ENCODE data around the gene TP53TG3C. TPM values are rescaled to one million over a fixed set of nuclear protein-coding genes. Genes with fewer than 3 reads are reported as not detected.
"Not testable (repeated sequence)": the region's sequence is repeated elsewhere in the genome, so short reads cannot be mapped to it uniquely, and the experiment has no call there.

TP53TG3C gene
- not detected for polyA plus RNA-seq (2013, experiment 1 of 2)
- polyA plus RNA-seq (2013, experiment 2 of 2), result not detected

- not testable (repeated sequence) for H3K4me3 ChIP-seq (ENCODE audit: low read length in 2 of 2); H3K27ac ChIP-seq (replicated peaks; ENCODE audit: low read length); H2BK5ac ChIP-seq (ENCODE audit: low read length); DNase-seq (ENCODE audit: low spot score); H3K9me3 ChIP-seq (replicated peaks in 1 of 2; ENCODE audit: control insufficient read depth in 2 of 2, insufficient read depth in 1 of 2, low read depth in 1 of 2, low read length in 2 of 2); H3K9ac ChIP-seq (ENCODE audit: low read depth, low read length, poor library complexity); H3K36me3 ChIP-seq (replicated peaks in 1 of 2; ENCODE audit: control insufficient read depth in 2 of 2, insufficient read depth in 2 of 2, low read length in 2 of 2); H2BK120ac ChIP-seq (ENCODE audit: low read depth, low read length); H3K18ac ChIP-seq (ENCODE audit: low read length); H3K4me1 ChIP-seq (ENCODE audit: control insufficient read depth in 2 of 2, insufficient read depth in 1 of 2, low read depth in 1 of 2, low read length in 2 of 2); H4K91ac ChIP-seq (ENCODE audit: low read depth, low read length, poor library complexity); H3K79me1 ChIP-seq (ENCODE audit: low read depth, low read length); H3K4me2 ChIP-seq (ENCODE audit: insufficient read depth, low read length, poor library complexity, severe bottlenecking); H2BK12ac ChIP-seq (ENCODE audit: low read length); H2AK5ac ChIP-seq (ENCODE audit: low read depth, low read length); H2BK15ac ChIP-seq (ENCODE audit: low read length); H3K27me3 ChIP-seq (ENCODE audit: control insufficient read depth in 3 of 3, insufficient read depth in 3 of 3, low read depth in 1 of 3, low read length in 3 of 3); H3K23ac ChIP-seq (ENCODE audit: low read depth, low read length, poor library complexity); H3K14ac ChIP-seq (ENCODE audit: low read length); H3K4ac ChIP-seq (ENCODE audit: low read length); H4K8ac ChIP-seq (ENCODE audit: low read depth, low read length); H2AFZ ChIP-seq (ENCODE audit: low read length)
- WGBS, 2 donors (ENCODE audit: extremely low coverage in 2 of 2, insufficient read length in 2 of 2, insufficient replicate concordance in 1 of 2), result no CpG with 5 or more reads among the region's 25 CpGs
These were observed at the start of gene TP53TG3C for GRCh38 chr16:33193926-33194325. TP53TG3C (plus strand) TSS chr16:33194226; CDS start chr16:33194294, 68 bp downstream.

Small RNAs within 50 kb of the gene (small RNA-seq; reads per million reads assigned to genes)
- not detected for gene AC138869.1 (ENCODE audit: insufficient read depth)

Measured in neuronal stem cell (in vitro differentiated cells).